Calu3 (cell line): Measurements from ENCODE around the gene DEGS1. TPM values are rescaled to one million over a fixed set of nuclear protein-coding genes. Genes with fewer than 3 reads are reported as not detected.

ENCODE experiments used
- BruUV-seq: library from RNA; stranded (reverse); fragments of 400-500 nt; replicated peaks from 2 replicates; lab custom pipeline; 2021; lab: Mats Ljungman, UMichigan
- CTCF ChIA-PET: fragments of 300-600 bp; sonication (Branson Sonifier 250); formaldehyde crosslinking; loops from one replicate; lab custom pipeline; 2022; ENCODE audit warnings: antibody characterized with exemption; lab: Charles Lee
- DNase-seq: peaks from one replicate; pipeline ENCODE4 v3.0.0; 2022
- H3K27ac Mint-ChIP-seq: one replicate; pipeline ENCODE4 v1.8.0; 2022; ENCODE audit warnings: mixed read lengths; ENCODE audit not compliant: unreplicated experiment
- H3K27me3 Mint-ChIP-seq: one replicate; pipeline ENCODE4 v1.8.0; 2022; ENCODE audit warnings: mixed read lengths; ENCODE audit not compliant: unreplicated experiment
- H3K36me3 Mint-ChIP-seq: one replicate; pipeline ENCODE4 v1.8.0; 2022; ENCODE audit warnings: mild to moderate bottlenecking, moderate library complexity, mixed read lengths; ENCODE audit not compliant: insufficient read depth, unreplicated experiment
- H3K4me1 Mint-ChIP-seq: one replicate; pipeline ENCODE4 v1.8.0; 2022; ENCODE audit warnings: mild to moderate bottlenecking, low read depth, mixed read lengths; ENCODE audit not compliant: unreplicated experiment
- H3K4me3 Mint-ChIP-seq: one replicate; pipeline ENCODE4 v1.8.0; 2022; ENCODE audit warnings: mild to moderate bottlenecking, low read depth, moderate library complexity, mixed read lengths; ENCODE audit not compliant: unreplicated experiment
- H3K9me3 Mint-ChIP-seq: one replicate; pipeline ENCODE4 v1.8.0; 2022; ENCODE audit warnings: low read depth, mixed read lengths; ENCODE audit not compliant: unreplicated experiment
- CTCF ChIP-seq: fragments of 200-600 bp; IDR thresholded peaks from one replicate; pipeline ENCODE4 v1.8.0; 2022; ENCODE audit warnings: antibody characterized with exemption; ENCODE audit not compliant: unreplicated experiment
- intact Hi-C: fragments of 100-400 bp; cut with micrococcal nuclease; formaldehyde crosslinking; loops from one replicate; pipeline ENCODE4 v1.10.0; 2022; ENCODE audit not compliant: unreplicated experiment
- total RNA-seq: library from RNA; stranded (reverse); gene quantifications from 2 replicates; pipeline ENCODE4 v1.2.3, GENCODE V29; 2022

The DEGS1 gene
- total RNA-seq, 1 experiment from 2014 or later, result 72.5 TPM

GRCh38 chr1:224213438-224214119 is 30.5 kb downstream of the DEGS1 start:
- intact Hi-C loops, result no loop called here
- Mint-ChIP-seq H3K4me3 (no peak overlapping the region), H3K36me3 (no peaks in the 10 kb centered on the region), H3K27ac (no peak overlapping the region), H3K9me3 (no peaks in the 10 kb centered on the region), H3K27me3 (no peaks in the 10 kb centered on the region), H3K4me1 (peaks cover 9% of the 10 kb centered on the region)
- no peak for TF ChIP-seq CTCF
- BruUV-seq, result no TSS peak
- no peak for DNase-seq
- CTCF ChIA-PET, result interaction anchor here (0.7 to 0.8 kb wide), 3 partner anchors 9 to 430 kb away, joined by 4 read pairs; no protein-coding TSS in a partner anchor

GRCh38 chr1:224216382-224216781 is 33.3 kb downstream of the DEGS1 start:
- TF ChIP-seq CTCF, result no peak
- Mint-ChIP-seq H3K9me3 (no peaks in the 10 kb centered on the region), H3K27me3 (no peaks in the 10 kb centered on the region), H3K36me3 (no peaks in the 10 kb centered on the region), H3K4me3 (no peak overlapping the region), H3K27ac (no peak overlapping the region), H3K4me1 (peaks cover 12% of the 10 kb centered on the region)
- intact Hi-C loops, result no loop called here
- CTCF ChIA-PET, result no interaction called here
- no peak for DNase-seq
- no TSS peak for BruUV-seq

GRCh38 chr1:224217655-224218623 is 34.9 kb downstream of the DEGS1 start:
- BruUV-seq, result no TSS peak
- Mint-ChIP-seq H3K4me1 (peaks cover 8% of the 10 kb centered on the region), H3K4me3 (no peak overlapping the region), H3K27me3 (no peaks in the 10 kb centered on the region), H3K27ac (no peak overlapping the region), H3K9me3 (no peaks in the 10 kb centered on the region), H3K36me3 (no peaks in the 10 kb centered on the region)
- intact Hi-C loops, result no loop called here
- TF ChIP-seq CTCF, result no peak
- CTCF ChIA-PET, result interaction anchor here (0.6 kb wide), 1 partner anchor 64 kb away, joined by 4 read pairs; no protein-coding TSS in a partner anchor
- no peak for DNase-seq

GRCh38 chr1:224219011-224219611 is 36.1 kb downstream of the DEGS1 start:
- no peak overlapping the region for H3K4me3 Mint-ChIP-seq
- H3K4me1 Mint-ChIP-seq, result peaks cover 8% of the 10 kb centered on the region
- no peaks in the 10 kb centered on the region for H3K36me3 Mint-ChIP-seq
- TF ChIP-seq CTCF, result no peak
- BruUV-seq, result no TSS peak
- no peaks in the 10 kb centered on the region for H3K27me3 Mint-ChIP-seq
- H3K9me3 Mint-ChIP-seq, result no peaks in the 10 kb centered on the region
- H3K27ac Mint-ChIP-seq, result no peak overlapping the region
- CTCF ChIA-PET, result no interaction called here
- intact Hi-C loops, result no loop called here
- DNase-seq, result no peak
